ENCODE measurements around the gene B3GNT7.
"Not testable (repeated sequence)": the region's sequence is repeated elsewhere in the genome, so short reads cannot be mapped to it uniquely, and the experiment has no call there.

Gene B3GNT7

GRCh38 chr2:231430437-231430836 is 34.9 kb downstream of the B3GNT7 start:
- DNase-seq = not testable (repeated sequence)

- DNase-seq = no peak
These were observed 36.1 kb downstream of the B3GNT7 start for GRCh38 chr2:231431606-231432005.

- no peak for DNase-seq
These were observed 38.5 kb downstream of the B3GNT7 start for GRCh38 chr2:231433990-231434389.

DNA sequence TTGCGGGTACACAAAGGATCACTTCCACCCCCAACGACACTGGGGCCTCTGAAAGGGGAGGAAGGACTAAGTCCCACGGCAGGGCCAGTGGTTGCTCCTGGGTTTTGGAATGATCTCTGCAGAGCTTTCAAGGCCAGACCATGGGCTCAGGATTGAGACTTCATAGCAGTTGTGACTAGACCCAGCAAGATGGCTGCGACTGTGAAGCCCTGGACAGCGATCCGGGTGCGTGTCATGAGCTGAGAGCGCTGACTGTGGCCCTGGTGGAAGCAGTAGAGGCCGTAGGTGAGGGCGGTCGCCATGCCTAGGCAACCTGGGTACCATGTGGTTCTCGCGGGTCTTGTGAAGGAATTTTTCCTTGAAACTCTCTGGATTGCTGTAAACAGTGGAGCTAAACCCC is 41.4 kb downstream of the B3GNT7 start:
- DNase-seq = no peak

GRCh38 chr2:231449503-231450054 is 54.1 kb downstream of the B3GNT7 start:
- DNase-seq = no peak

DNA sequence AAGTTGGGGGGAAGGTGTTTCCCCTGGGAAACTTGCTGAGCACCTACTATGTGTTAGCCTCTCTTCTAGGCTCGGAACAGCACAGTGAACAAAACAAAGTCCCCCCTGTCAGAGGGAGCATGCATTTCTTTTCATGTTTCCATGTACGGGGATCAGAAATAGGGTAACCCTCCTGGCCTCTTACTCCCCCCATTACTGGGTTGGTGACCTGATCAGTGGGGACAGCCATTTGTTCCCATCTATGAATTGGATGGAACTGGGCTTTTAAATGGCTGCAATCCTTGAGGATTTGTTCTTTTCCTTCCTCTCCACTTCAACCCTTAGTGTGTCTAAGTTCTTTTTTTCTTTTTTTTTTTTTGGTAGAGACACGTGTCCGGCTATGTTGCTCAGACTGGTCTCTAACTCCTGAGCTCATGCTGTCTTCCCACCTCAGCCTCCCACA is 55.1 kb downstream of the B3GNT7 start:
- no peak for DNase-seq

All from right forelimb (tissue), 1 donor.